H9 (cell line): ENCODE measurements around the gene CRYBG2. TPM values are rescaled to one million over a fixed set of nuclear protein-coding genes. Genes with fewer than 3 reads are reported as not detected.

Experiments used
- DNase-seq: peaks from one replicate; pipeline ENCODE4 v3.0.0-alpha.2; 2017
- H2AFZ ChIP-seq: one replicate; pipeline ENCODE4 v1.6.1; 2013; ENCODE audit warnings: mild to moderate bottlenecking, low read length, control low read depth, moderate library complexity
- H2AK5ac ChIP-seq: 2 replicates; pipeline ENCODE4 v1.6.1; 2013; ENCODE audit warnings: low read length, control low read depth, mixed read lengths; ENCODE audit not compliant: insufficient read length
- H2BK120ac ChIP-seq: one replicate; pipeline ENCODE4 v1.6.1; 2013; ENCODE audit warnings: low read depth, mild to moderate bottlenecking, low read length, control low read depth, inconsistent platforms; ENCODE audit not compliant: poor library complexity, severe bottlenecking
- H2BK12ac ChIP-seq: 2 replicates; pipeline ENCODE4 v1.6.1; 2013; ENCODE audit warnings: low read length, control low read depth, mixed read lengths, low read depth; ENCODE audit not compliant: insufficient read length
- H2BK15ac ChIP-seq: 2 replicates; pipeline ENCODE4 v1.6.1; 2013; ENCODE audit warnings: low read depth, low read length, control low read depth
- H2BK20ac ChIP-seq: one replicate; pipeline ENCODE4 v1.6.1; 2013; ENCODE audit warnings: low read depth, mild to moderate bottlenecking, low read length, control low read depth, inconsistent platforms; ENCODE audit not compliant: poor library complexity, severe bottlenecking
- H2BK5ac ChIP-seq: 2 replicates; pipeline ENCODE4 v1.6.1; 2013; ENCODE audit warnings: low read length, control low read depth, mixed read lengths; ENCODE audit not compliant: insufficient read length
- H3K14ac ChIP-seq: 2 replicates; pipeline ENCODE4 v1.6.1; 2013; ENCODE audit warnings: low read length, control low read depth; ENCODE audit not compliant: insufficient read depth
- H3K18ac ChIP-seq: 2 replicates; pipeline ENCODE4 v1.6.1; 2013; ENCODE audit warnings: low read depth, mild to moderate bottlenecking, mixed read lengths, low read length, control low read depth; ENCODE audit not compliant: insufficient read length
- H3K23ac ChIP-seq: 2 replicates; pipeline ENCODE4 v1.6.1; 2013; ENCODE audit warnings: low read length, control low read depth, mixed read lengths, low read depth; ENCODE audit not compliant: insufficient read length
- H3K23me2 ChIP-seq: 2 replicates; pipeline ENCODE4 v1.6.1; 2013; ENCODE audit warnings: low read depth, mild to moderate bottlenecking, mixed read lengths, low read length, control low read depth; ENCODE audit not compliant: insufficient read length, poor library complexity, severe bottlenecking
- H3K27ac ChIP-seq: 2 replicates; pipeline ENCODE4 v1.5.1; 2013; ENCODE audit warnings: low read length, control low read depth, mixed read lengths, low read depth; ENCODE audit not compliant: insufficient read length
- H3K27me3 ChIP-seq: 2 replicates; pipeline ENCODE4 v1.6.1; 2013; ENCODE audit warnings: low read length, control low read depth, inconsistent platforms; ENCODE audit not compliant: insufficient read depth
- H3K4ac ChIP-seq: 2 replicates; pipeline ENCODE4 v1.6.1; 2013; ENCODE audit warnings: low read depth, mild to moderate bottlenecking, control low read depth, inconsistent platforms, low read length, moderate library complexity
- H3K4me1 ChIP-seq: 2 replicates; pipeline ENCODE4 v1.6.1; 2013; ENCODE audit warnings: low read length, control low read depth, inconsistent platforms; ENCODE audit not compliant: insufficient read depth
- H3K4me2 ChIP-seq: 2 replicates; pipeline ENCODE4 v1.6.1; 2013; ENCODE audit warnings: low read length, control low read depth, mixed read lengths; ENCODE audit not compliant: insufficient read length, insufficient read depth
- H3K56ac ChIP-seq: 2 replicates; pipeline ENCODE4 v1.6.1; 2013; ENCODE audit warnings: low read depth, mild to moderate bottlenecking, mixed read lengths, low read length, control low read depth; ENCODE audit not compliant: insufficient read length
- H3K79me1 ChIP-seq: 2 replicates; pipeline ENCODE4 v1.6.1; 2013; ENCODE audit warnings: low read depth, mild to moderate bottlenecking, moderate library complexity, low read length, control low read depth, inconsistent platforms; ENCODE audit not compliant: insufficient read depth, poor library complexity, severe bottlenecking
- H3K79me2 ChIP-seq: 2 replicates; pipeline ENCODE4 v1.6.1; 2013; ENCODE audit warnings: low read length, control low read depth, inconsistent platforms; ENCODE audit not compliant: insufficient read depth
- H3K9ac ChIP-seq: 2 replicates; pipeline ENCODE4 v1.6.1; 2013; ENCODE audit warnings: low read length, control low read depth, mixed read lengths; ENCODE audit not compliant: insufficient read length; ENCODE audit errors: extremely low read depth
- H3K9me3 ChIP-seq: one replicate; pipeline ENCODE4 v1.6.1; 2013; ENCODE audit warnings: low read depth, low read length, inconsistent platforms; ENCODE audit not compliant: control insufficient read depth
- H3T11ph ChIP-seq: one replicate; pipeline ENCODE4 v1.6.1; 2013; ENCODE audit warnings: mild to moderate bottlenecking, low read length, control low read depth, inconsistent platforms
- H4K20me1 ChIP-seq: one replicate; pipeline ENCODE4 v1.6.1; 2013; ENCODE audit not compliant: control insufficient read depth, insufficient read length, insufficient read depth
- H4K5ac ChIP-seq: 2 replicates; pipeline ENCODE4 v1.6.1; 2013; ENCODE audit warnings: low read depth, mild to moderate bottlenecking, mixed read lengths, low read length, control low read depth; ENCODE audit not compliant: insufficient read length
- H4K8ac ChIP-seq: replicated peaks from 2 replicates; pipeline ENCODE4 v1.6.1; 2013; ENCODE audit warnings: low read length, control low read depth, mixed read lengths, low read depth; ENCODE audit not compliant: insufficient read length
- H4K91ac ChIP-seq: 2 replicates; pipeline ENCODE4 v1.6.1; 2013; ENCODE audit warnings: low read depth, mild to moderate bottlenecking, moderate library complexity, mixed read lengths, low read length, control low read depth; ENCODE audit not compliant: insufficient read length
- H3K27ac Mint-ChIP-seq, 3 experiments: 2 replicates in 2 of 3; 3 replicates in 1 of 3; pipeline ENCODE4 v1.8.0; 2020 to 2021; ENCODE audit warnings: mixed read lengths in 3 of 3, mild to moderate bottlenecking in 1 of 3, moderate library complexity in 1 of 3
- H3K27me3 Mint-ChIP-seq: 2 replicates; pipeline ENCODE4 v1.8.0; 2021; ENCODE audit warnings: low read depth, mild to moderate bottlenecking, moderate library complexity, mixed read lengths
- H3K36me3 Mint-ChIP-seq, 3 experiments: 2 replicates in 2 of 3; 3 replicates in 1 of 3; pipeline ENCODE4 v1.8.0; 2020 to 2021; ENCODE audit warnings: low read depth in 3 of 3, mixed read lengths in 3 of 3; ENCODE audit not compliant: insufficient read depth in 1 of 3
- H3K4me1 Mint-ChIP-seq, 2 experiments: 2 replicates each; pipeline ENCODE4 v1.8.0; 2020; ENCODE audit warnings: mixed read lengths in 2 of 2
- H3K4me3 Mint-ChIP-seq, 2 experiments: 2 replicates in 1 of 2; 3 replicates in 1 of 2; pipeline ENCODE4 v1.8.0; 2020 to 2021; ENCODE audit warnings: mild to moderate bottlenecking in 2 of 2, mixed read lengths in 2 of 2, moderate library complexity in 1 of 2
- H3K9me3 Mint-ChIP-seq, 2 experiments: 2 replicates in 1 of 2; 3 replicates in 1 of 2; pipeline ENCODE4 v1.8.0; 2020; ENCODE audit warnings: mild to moderate bottlenecking in 2 of 2, mixed read lengths in 2 of 2, moderate library complexity in 1 of 2
- CTCF ChIP-seq: fragments of 200-600 bp; sonication (generic); conservative IDR thresholded peaks from 3 replicates; pipeline ENCODE4 v1.8.0; 2021; ENCODE audit warnings: antibody characterized with exemption, mild to moderate bottlenecking
- WGBS: extraction: QIAGEN DNeasy Blood & Tissue Kit; methylation state at CpG from one replicate; pipeline ENCODE4 v1.1.7; 2013; ENCODE audit warnings: missing lambda C conversion rate, low lambda C conversion rate, mixed read lengths; ENCODE audit not compliant: insufficient read length; ENCODE audit errors: extremely low coverage; 5-methylcytosine and 5-hydroxymethylcytosine counted together
- total RNA-seq: library from RNA; stranded (reverse); gene quantifications from 2 replicates; pipeline ENCODE4 v1.2.1, GENCODE V29; 2021

CRYBG2 gene
- total RNA-seq, 1 experiment from 2014 or later: 12.8 TPM

DNA sequence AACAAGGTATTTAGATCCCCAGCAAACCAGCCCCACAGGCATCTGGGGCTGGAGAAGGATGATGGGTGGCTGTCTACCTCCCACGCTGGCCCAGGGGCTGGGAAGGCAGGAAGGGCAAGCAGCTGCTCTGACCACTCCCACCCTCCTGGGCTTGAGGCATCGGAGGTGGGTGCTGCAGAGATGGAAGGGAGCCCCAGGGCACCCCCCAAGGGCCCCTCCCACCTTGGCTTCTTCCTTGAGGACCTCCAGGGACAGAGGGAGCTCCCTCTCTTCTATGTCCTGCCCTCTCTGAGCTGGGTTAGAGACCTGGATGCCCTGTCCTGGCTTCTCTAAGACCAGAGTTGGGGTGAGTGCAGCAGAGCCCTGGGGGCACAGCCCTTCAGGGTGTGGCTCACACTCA lies 33.0 kb downstream of the CRYBG2 start:
- no peak overlapping the region for H3K27ac ChIP-seq
- no peaks in the 10 kb centered on the region for H3K4me1 ChIP-seq
- no peaks in the 10 kb centered on the region for H3K79me1 ChIP-seq
- DNase-seq: no peak
- no peaks in the 10 kb centered on the region for H4K20me1 ChIP-seq
- H3K36me3 Mint-ChIP-seq: peaks cover 16 to 46% (median 32%) of the 10 kb centered on the region in 3 experiments; a peak in 6 of 7 replicates
- no peak overlapping the region for H3K4me3 Mint-ChIP-seq
- no peaks in the 10 kb centered on the region for H3K27me3 ChIP-seq
- no peak overlapping the region for H4K5ac ChIP-seq
- no CpG with 5 or more reads among the region's 2 CpGs for WGBS
- peaks cover 29 to 40% of the 10 kb centered on the region in 2 experiments for H3K4me1 Mint-ChIP-seq
- H3K79me2 ChIP-seq: no peaks in the 10 kb centered on the region
- no peak overlapping the region for H4K8ac ChIP-seq
- no peak overlapping the region for H2BK12ac ChIP-seq
- H3K23ac ChIP-seq: no peak overlapping the region
- no peaks in the 10 kb centered on the region for H3K9me3 Mint-ChIP-seq
- no peak overlapping the region for H2AFZ ChIP-seq
- H3K4ac ChIP-seq: no peak overlapping the region
- no peak overlapping the region for H2BK120ac ChIP-seq
- no peak overlapping the region for H2BK5ac ChIP-seq
- no peaks in the 10 kb centered on the region for H3K27me3 Mint-ChIP-seq
- no peak overlapping the region for H3K14ac ChIP-seq
- H2AK5ac ChIP-seq: no peak overlapping the region
- H3K27ac Mint-ChIP-seq: no peak overlapping the region
- no peak for TF ChIP-seq CTCF
- no peaks in the 10 kb centered on the region for H3K9me3 ChIP-seq
- H3K18ac ChIP-seq: no peak overlapping the region
- H3T11ph ChIP-seq: no peak overlapping the region
- no peak overlapping the region for H3K4me2 ChIP-seq
- no peak overlapping the region for H3K9ac ChIP-seq
- no peak overlapping the region for H3K56ac ChIP-seq
- no peak overlapping the region for H4K91ac ChIP-seq
- no peaks in the 10 kb centered on the region for H3K23me2 ChIP-seq
- H2BK15ac ChIP-seq: no peak overlapping the region
- H2BK20ac ChIP-seq: no peak overlapping the region
